Measurements from ENCODE around the gene GCC2.
A peak's percentile ranks its signal among the peaks of the same experiment; 100 is the strongest.
"Not testable (repeated sequence)": the region's sequence is repeated elsewhere in the genome, so short reads cannot be mapped to it uniquely, and the experiment has no call there.

GCC2 gene

GRCh38 chr2:108441712-108442111 is 7.3 kb upstream of the GCC2 start:
- no peak for DNase-seq

GRCh38 chr2:108444941-108445840 is 3.8 kb upstream of the GCC2 start:
- DNase-seq: no peak

DNA sequence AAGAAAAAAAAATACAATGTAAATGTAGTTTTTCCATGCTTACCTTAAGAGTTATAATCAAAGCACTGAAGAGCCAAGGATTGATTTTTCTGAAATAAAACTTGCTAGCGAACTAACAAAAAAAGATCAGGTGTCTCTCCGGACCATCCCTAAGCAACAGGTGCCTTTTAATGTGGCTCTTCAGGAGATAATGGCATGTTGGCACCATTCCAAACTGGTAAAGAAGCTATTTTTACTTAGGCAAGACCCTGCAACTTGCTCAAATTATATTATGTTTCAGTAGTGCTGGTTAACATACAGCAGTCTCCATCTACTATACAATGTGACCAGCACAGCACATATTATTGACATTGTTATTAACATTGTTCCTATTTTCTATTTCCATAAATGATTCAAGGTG is 2.3 kb upstream of the GCC2 start:
- DNase-seq: no peak

DNA sequence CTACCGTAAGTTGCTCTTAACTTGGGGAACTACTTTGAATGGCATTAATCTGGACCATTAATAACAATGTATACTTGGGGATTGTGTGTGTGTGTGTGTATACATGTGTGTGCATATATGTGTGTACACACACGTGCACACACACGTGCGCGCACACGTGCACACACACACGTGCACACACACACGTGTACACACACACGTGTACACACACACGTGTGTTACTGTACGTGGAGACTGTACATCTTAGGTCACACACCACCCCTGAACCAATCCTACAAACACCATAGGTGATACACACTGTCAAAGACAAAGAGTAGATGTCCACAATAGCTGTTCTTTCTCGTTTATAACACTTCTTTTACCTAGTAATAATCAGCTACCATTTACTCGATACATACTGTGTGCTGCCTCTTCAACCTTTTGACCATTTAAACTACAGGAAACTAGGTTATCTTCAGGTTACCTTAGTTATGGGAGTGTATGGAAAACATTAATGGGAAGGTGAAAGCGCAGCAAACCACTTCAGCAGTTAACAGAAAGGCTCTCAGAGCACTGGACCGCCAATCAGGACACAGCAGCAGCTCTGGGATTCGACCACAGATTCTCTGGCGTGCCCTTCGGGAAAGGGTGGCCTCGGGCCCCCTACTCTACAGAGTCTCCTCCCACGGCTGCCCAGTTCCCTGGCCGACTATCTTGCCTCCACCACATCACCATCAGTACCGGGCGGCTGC is 894 bp upstream of the GCC2 start:
- DNase-seq: peak; percentile 37

DNA sequence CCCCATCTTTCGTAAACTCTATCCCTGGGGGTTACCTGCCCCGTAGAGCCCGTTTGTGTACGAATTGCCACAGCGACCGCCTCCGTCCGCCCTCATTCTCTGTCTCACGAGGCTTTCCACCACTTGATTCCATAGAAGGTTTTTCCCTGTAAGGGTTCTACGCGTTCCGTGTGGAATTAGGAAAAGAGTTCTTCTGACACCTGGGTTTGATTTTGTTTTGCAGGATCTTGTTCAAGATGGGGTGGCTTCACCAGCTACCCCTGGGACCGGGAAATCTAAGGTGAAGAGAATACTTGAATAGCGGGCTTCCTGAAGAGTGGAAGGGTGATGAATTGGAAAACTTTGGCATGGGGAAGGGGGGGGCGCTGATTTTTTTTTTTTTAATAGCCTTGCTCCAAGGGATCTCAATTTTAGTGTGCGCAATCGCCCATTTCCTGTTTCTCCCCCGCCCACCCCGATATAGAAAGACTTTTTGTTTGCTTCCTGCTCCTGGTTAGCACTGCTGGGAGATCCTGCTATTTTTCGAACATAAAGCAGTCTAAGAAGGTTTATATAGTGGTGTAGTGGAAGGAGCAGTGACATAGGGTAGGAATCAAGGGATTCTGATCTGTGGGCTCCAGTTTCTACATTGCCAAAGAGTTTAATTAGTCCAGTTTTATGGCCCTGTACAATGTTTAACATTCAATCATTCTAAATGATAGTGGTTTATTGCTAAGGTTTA is 564 bp downstream of the GCC2 start:
- peak; percentile 47 for DNase-seq

DNA sequence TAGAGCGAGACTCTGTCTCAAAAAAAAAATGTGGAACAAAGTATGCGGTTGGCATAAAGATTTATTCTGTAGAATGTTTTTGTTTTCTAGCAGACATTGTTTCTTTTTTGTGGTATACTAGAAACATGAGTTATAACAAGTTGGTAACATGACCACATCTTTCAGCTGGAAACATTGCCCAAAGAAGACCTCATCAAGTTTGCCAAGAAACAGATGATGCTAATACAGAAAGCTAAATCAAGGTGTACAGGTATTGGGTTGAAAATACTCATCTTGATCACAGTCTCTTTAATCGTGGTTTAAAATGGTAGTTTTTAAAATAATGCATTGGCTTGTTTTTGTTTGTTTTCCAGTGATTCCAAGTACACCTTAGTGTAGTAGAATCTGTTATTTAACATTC is 1.9 kb downstream of the GCC2 start:
- DNase-seq: no peak

DNA sequence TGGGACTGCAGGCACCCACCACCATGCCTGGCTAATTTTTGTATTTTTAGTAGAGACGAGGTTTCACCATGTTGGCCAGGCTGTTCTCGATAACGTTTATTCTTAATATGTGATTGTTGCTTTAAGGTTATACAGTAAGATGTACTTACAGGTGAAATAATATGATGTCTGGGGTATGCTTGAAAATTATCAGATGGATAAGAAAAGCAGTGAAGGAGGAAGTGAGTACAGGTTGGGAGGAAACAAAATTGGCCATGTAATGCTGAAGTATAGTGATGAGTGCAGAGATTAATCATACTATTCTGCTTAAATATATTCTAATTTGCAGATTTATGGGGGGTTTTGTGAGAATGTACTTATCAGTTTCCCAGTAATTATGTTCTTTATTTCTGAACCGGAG is 3.0 kb downstream of the GCC2 start:
- no peak for DNase-seq

DNA sequence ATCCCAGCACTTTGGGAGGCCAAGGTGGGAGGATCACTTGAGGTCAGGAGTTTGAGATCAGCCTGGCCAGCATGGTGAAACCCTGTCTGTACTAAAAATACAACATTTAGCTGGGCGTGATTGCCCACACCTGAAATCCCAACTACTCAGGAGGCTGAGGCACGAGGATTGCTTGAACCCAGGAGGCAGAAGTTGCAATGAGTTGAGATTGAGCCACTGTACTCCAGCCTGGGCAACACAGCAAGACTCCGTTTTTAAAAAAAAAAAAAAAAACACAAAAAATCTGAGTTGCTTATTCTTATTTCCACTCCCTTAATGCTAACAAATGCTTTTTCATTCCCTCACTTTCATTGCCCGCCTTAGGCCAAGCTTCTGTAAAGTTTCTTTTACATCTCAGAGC is 4.5 kb downstream of the GCC2 start:
- DNase-seq: not testable (repeated sequence)

DNA sequence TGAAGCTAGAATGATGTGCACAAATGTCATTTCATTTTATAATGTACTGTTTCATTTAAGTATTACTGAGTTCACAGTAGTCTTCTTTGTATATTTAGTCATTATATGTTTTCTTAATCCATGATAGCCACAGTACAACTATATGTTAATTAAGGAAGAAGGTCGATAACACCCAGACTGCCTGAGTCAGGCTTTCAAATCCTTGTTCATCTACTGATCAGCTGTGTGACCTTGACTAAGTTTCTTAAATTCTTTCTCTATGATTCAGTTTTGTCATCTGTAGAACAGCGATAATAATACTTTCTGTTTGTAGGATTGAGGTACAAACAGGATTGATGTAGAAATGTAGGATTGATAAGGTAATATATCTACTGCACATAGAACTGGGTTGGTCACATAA is 5.4 kb downstream of the GCC2 start:
- DNase-seq: no peak

GRCh38 chr2:108455571-108455970 is 6.6 kb downstream of the GCC2 start:
- no peak for DNase-seq

GRCh38 chr2:108458082-108458481 is 9.1 kb downstream of the GCC2 start:
- DNase-seq: no peak

GRCh38 chr2:108459441-108459840 is 10.4 kb downstream of the GCC2 start:
- no peak for DNase-seq

GRCh38 chr2:108460345-108461037 is 11.5 kb downstream of the GCC2 start:
- DNase-seq: no peak

DNA sequence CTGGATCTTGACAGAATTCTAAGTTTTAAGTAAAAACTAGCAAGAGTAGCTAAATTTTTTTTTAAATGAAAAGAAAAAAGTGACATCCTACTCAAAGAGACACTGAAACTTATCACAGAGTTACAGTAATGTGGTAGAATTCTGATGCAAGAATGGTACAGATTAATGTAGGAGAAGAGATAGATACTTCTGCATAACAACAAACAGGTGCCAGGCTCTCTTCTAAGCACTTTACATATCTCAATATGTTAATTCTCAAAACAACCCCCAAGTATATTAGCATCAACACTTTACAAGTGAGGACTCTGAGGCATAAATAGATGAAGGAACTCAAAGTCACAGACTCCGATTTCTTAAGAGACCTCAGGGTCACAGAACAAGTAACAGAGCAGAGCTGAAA is 28.1 kb downstream of the GCC2 start:
- DNase-seq: no peak

DNA sequence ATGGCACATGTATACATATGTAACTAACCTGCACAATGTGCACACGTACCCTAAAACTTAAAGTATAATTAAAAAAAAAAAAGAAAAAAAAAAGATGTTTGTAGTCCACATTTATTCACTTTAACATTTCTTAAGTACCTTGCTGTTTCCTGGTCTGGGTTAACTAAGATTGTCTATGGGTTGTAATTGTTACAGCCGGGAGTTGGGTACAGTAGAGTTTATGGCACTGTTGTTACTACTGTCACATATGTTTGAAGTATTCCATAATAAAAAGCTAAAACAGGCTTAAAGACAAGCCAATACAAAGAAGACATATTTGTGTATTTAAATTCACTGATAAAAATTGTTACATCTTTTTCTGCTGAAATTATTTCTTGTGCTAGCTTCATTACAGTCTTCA is 36.2 kb downstream of the GCC2 start:
- no peak for DNase-seq

GRCh38 chr2:108490506-108491122 is 41.6 kb downstream of the GCC2 start:
- DNase-seq: no peak

- no peak for DNase-seq
These were observed 42.8 kb downstream of the GCC2 start for GRCh38 chr2:108491848-108492247.

GRCh38 chr2:108492364-108492763 is 43.4 kb downstream of the GCC2 start:
- no peak for DNase-seq

- DNase-seq: not testable (repeated sequence)
These were observed 47.2 kb downstream of the GCC2 start for GRCh38 chr2:108496167-108496566.

DNA sequence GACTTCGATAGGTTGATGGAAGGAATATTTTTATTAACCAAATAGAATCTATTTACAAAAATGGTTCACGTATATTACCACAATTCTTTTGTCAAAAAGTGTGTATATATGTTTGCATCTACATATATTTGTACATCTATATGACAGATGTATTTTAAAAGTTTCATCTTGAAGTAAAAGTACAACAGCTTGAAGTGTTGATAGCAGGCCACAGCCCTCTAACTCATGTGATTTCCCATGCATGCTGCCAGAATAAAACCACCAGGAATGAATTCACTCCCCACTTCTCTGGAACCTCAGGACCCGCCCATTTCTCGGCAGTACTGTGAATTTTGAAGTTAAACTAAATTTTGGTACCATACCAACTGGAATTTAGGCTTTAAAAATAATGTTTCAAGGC is 58.6 kb downstream of the GCC2 start:
- not testable (repeated sequence) for DNase-seq

- DNase-seq: not testable (repeated sequence)
These were observed 63.4 kb downstream of the GCC2 start for GRCh38 chr2:108512431-108512830.

DNA sequence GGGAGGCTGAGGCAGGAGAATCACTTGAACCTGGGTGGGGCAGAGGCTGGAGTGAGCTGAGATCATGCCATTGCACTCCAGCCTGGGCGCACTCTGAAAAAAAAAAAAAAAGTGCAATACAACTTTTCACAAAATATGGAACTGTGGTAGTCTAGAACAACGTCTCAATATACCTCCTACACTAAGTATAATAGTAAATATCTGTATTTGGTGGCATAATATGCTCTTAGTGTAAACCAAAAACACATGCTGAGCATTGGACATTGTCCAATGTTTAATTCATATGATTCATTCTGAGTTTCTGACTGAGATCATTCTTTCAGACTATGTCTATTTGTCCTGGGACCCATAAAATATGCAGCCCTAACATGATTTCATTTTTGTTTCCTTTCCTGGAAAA is 65.5 kb downstream of the GCC2 start:
- not testable (repeated sequence) for DNase-seq
